PFSK-1 (cell line): ENCODE results near the gene LIFR.

Experiments used
- POLR2AphosphoS5 ChIP-seq: IDR thresholded peaks from 2 replicates; pipeline ENCODE4 v1.6.1; 2012; ENCODE audit warnings: low read depth, mild to moderate bottlenecking, control low read depth, low read length, moderate library complexity
- TAF1 ChIP-seq: IDR thresholded peaks from 2 replicates; pipeline ENCODE4 v1.6.1; 2012; ENCODE audit warnings: low read length, control low read depth, borderline replicate concordance; ENCODE audit not compliant: insufficient read depth
- TF ChIP-seq, protein P1 (sequence below), 2 experiments: IDR thresholded peaks; 2 replicates each; pipeline versions ENCODE4 v1.6.1 to v1.8.0; 2011 to 2012; ENCODE audit warnings: low read depth in 2 of 2, low read length in 2 of 2, control low read depth in 1 of 2, inconsistent platforms in 1 of 2, mild to moderate bottlenecking in 1 of 2, moderate library complexity in 1 of 2; ENCODE audit not compliant: insufficient read depth in 1 of 2

DNA sequence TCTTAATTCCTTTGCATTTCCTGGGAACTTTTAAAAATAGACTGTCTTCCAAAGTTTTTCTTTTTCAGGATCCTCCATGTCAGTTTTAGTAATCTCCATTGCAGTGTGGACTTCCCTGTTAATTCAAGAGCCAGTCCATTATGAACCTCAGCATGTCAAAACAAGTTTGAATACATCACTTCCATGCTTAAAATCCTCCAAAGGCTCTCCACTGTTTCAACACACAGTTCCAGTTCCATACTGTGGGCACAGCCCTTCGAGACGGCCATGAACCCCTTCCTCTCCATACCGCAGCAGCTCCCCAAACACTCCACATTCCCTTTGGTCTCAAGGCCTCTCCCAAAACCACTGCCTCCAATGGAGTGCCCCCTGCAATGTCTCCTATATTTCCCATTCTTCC lies 19.5 kb downstream of the LIFR start:
- TF ChIP-seq, protein P1, sequence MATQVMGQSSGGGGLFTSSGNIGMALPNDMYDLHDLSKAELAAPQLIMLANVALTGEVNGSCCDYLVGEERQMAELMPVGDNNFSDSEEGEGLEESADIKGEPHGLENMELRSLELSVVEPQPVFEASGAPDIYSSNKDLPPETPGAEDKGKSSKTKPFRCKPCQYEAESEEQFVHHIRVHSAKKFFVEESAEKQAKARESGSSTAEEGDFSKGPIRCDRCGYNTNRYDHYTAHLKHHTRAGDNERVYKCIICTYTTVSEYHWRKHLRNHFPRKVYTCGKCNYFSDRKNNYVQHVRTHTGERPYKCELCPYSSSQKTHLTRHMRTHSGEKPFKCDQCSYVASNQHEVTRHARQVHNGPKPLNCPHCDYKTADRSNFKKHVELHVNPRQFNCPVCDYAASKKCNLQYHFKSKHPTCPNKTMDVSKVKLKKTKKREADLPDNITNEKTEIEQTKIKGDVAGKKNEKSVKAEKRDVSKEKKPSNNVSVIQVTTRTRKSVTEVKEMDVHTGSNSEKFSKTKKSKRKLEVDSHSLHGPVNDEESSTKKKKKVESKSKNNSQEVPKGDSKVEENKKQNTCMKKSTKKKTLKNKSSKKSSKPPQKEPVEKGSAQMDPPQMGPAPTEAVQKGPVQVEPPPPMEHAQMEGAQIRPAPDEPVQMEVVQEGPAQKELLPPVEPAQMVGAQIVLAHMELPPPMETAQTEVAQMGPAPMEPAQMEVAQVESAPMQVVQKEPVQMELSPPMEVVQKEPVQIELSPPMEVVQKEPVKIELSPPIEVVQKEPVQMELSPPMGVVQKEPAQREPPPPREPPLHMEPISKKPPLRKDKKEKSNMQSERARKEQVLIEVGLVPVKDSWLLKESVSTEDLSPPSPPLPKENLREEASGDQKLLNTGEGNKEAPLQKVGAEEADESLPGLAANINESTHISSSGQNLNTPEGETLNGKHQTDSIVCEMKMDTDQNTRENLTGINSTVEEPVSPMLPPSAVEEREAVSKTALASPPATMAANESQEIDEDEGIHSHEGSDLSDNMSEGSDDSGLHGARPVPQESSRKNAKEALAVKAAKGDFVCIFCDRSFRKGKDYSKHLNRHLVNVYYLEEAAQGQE (IDR thresholded peaks at IDR 0.05; ENCODE audit: insufficient read depth in 1 of 2, low read depth in 2 of 2, low read length in 2 of 2) = no peak
- TF ChIP-seq POLR2AphosphoS5 (no peak), TAF1 (no peak)
